22Rv1 (cell line): ENCODE results near the gene MAGI2.

Experiments
- CTCF ChIP-seq: fragments of 450-650 bp; IDR thresholded peaks from 2 replicates; pipeline ENCODE4 v1.5.1; 2017; ENCODE audit warnings: mild to moderate bottlenecking
- ZFX ChIP-seq: fragments of 450-650 bp; IDR thresholded peaks from 2 replicates; pipeline ENCODE4 v1.6.1; 2017; ENCODE audit warnings: antibody characterized with exemption, borderline replicate concordance

DNA sequence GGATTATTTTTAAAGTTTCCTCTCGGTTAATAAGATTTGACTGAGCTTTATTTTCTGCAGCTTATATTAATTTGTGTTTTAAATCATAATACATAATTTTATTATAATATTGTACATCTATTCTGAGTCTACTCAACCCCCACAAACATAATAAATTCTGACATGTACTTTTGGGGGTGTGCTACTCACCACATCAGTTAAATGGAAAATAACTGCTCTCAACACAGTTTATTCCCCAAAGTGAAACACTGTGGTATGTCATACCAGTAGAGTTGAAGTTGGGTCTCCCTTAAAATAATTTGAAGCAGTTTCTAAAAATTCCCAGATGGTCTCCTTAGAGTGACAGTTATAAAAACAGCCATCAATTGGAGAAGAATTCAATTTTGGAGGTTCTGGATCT is 1191.7 kb downstream of the MAGI2 start:
- no peak for TF ChIP-seq CTCF
- TF ChIP-seq ZFX, result no peak
